SJSA1 (cell line): Measurements from ENCODE around the gene SLU7. TPM values are rescaled to one million over a fixed set of nuclear protein-coding genes. Genes with fewer than 3 reads are reported as not detected.

Source experiments
- DNase-seq, 2 experiments: peaks; one replicate each; pipeline ENCODE4 v3.0.0-alpha.2; 2015 to 2020; ENCODE audit warnings: low spot score in 2 of 2, low read depth in 1 of 2
- H3K27ac ChIP-seq: fragments of 250-450 bp; sonication (Bioruptor Pico); 2 replicates; pipeline ENCODE4 v1.5.1; 2020; ENCODE audit warnings: mild to moderate bottlenecking, moderate library complexity
- H3K27me3 ChIP-seq: fragments of 250-450 bp; sonication (Bioruptor Pico); replicated peaks from 2 replicates; pipeline ENCODE4 v1.5.1; 2020; ENCODE audit warnings: mild to moderate bottlenecking, moderate library complexity
- H3K36me3 ChIP-seq: fragments of 250-450 bp; sonication (Bioruptor Pico); 2 replicates; pipeline ENCODE4 v1.5.1; 2020; ENCODE audit warnings: mild to moderate bottlenecking
- H3K4me1 ChIP-seq: fragments of 250-450 bp; sonication (Bioruptor Pico); replicated peaks from 2 replicates; pipeline ENCODE4 v1.6.1; 2021; ENCODE audit warnings: mild to moderate bottlenecking
- H3K4me3 ChIP-seq: fragments of 250-450 bp; sonication (Bioruptor Pico); 2 replicates; pipeline ENCODE4 v1.5.1; 2020; ENCODE audit warnings: mild to moderate bottlenecking
- H3K9me3 ChIP-seq: fragments of 250-450 bp; sonication (Bioruptor Pico); replicated peaks from 2 replicates; pipeline ENCODE4 v1.5.1; 2020; ENCODE audit warnings: mild to moderate bottlenecking
- total RNA-seq: library from RNA; depleted of rRNA; stranded (reverse); fragments of >200 nt; shearing (Covaris generic); gene quantifications from 2 replicates; pipeline ENCODE4 v1.2.3, GENCODE V29; 2014

SLU7 gene
- total RNA-seq, 1 experiment from 2014 or later: 71.1 TPM

DNA sequence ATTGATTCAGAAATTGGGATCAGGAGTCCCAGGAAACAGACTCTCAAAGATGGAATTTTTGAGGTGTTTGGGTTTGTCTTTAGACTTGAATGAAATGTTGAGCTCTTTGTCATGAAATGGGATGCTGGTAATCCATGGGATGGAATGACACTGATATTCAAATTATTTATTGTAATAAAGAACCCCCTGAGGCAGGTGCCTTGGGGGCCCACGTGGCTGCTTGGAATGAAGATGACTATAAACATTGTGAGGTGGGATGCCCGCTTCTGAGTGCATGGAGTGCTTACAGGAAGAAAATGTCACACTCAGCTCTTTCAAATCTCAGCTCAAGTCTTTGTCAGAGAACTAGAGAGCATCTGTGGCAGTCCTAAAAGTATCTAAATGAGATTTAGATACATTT lies 38.8 kb downstream of the SLU7 start:
- Histone ChIP-seq H3K27ac (no peak overlapping the region), H3K9me3 (no peaks in the 10 kb centered on the region), H3K4me1 (no peaks in the 10 kb centered on the region), H3K27me3 (peaks cover 14% of the 10 kb centered on the region), H3K4me3 (no peak overlapping the region), H3K36me3 (no peaks in the 10 kb centered on the region)
- DNase-seq: no peak

DNA sequence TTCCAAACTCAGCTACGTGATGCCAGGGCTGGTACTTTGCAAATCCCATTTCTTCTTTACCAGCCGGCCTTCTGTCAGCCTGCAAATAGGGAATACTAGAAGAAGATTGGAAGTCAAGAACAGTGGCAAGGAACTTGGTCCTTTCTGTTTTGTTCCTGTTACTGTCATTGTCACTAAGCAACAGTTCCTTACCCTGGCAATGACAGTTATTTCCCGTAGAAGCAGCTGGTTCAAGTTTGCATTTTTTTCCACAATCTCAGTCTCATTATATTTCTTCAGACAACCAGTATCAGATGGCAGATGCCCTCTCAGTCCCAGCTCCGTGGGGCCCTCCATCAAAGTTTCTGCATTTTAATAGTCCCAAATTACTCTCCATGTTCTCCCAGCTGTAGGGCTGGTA lies 39.4 kb downstream of the SLU7 start:
- no peaks in the 10 kb centered on the region for H3K4me1 ChIP-seq
- no peak overlapping the region for H3K27ac ChIP-seq
- H3K4me3 ChIP-seq: no peak overlapping the region
- H3K36me3 ChIP-seq: no peaks in the 10 kb centered on the region
- no peak for DNase-seq
- H3K27me3 ChIP-seq: peaks cover 14% of the 10 kb centered on the region
- H3K9me3 ChIP-seq: no peaks in the 10 kb centered on the region

DNA sequence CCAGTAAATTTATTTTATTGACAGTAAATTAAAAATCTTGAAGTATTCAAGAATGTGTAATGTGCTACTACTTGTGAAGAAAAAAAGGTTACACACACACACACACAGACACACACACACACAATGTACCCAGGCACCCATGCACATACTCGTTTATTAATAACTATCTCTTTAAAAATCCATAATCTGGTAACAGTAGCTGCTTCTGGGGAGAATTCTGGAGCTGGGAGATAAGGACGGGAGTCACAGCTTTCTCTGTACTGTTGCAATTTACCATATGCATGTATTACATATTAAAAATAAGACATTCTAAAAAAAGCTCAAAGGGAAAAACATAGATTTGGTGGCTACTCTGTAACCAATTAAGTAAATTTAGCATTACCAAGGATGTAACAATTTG lies 40.6 kb downstream of the SLU7 start:
- Histone ChIP-seq H3K36me3 (no peaks in the 10 kb centered on the region), H3K27ac (no peak overlapping the region), H3K4me1 (no peaks in the 10 kb centered on the region), H3K27me3 (peaks cover 14% of the 10 kb centered on the region), H3K4me3 (no peak overlapping the region), H3K9me3 (no peaks in the 10 kb centered on the region)
- DNase-seq: no peak

DNA sequence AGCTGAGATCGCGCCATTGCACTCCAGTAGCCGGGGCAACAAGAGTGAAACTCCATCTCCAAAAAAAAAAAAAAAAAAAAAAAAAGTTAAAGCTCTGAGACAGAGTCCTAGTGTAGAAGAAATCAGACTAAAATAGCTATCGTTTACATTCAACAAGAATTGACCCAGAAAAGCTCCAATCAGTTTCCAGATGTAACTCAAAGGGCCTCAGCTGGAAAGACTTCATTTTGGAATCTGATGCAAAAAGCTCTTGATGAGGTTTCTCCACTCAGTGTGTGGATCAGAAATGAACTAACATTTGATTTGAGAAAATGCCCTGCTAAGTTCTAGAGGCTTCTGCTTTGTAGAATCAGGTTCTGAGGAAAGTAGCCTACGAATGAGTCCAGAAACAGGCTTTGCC lies 41.2 kb downstream of the SLU7 start:
- H3K36me3 ChIP-seq: no peaks in the 10 kb centered on the region
- no peak for DNase-seq
- no peak overlapping the region for H3K4me3 ChIP-seq
- H3K27ac ChIP-seq: no peak overlapping the region
- peaks cover 14% of the 10 kb centered on the region for H3K27me3 ChIP-seq
- H3K4me1 ChIP-seq: no peaks in the 10 kb centered on the region
- no peaks in the 10 kb centered on the region for H3K9me3 ChIP-seq

DNA sequence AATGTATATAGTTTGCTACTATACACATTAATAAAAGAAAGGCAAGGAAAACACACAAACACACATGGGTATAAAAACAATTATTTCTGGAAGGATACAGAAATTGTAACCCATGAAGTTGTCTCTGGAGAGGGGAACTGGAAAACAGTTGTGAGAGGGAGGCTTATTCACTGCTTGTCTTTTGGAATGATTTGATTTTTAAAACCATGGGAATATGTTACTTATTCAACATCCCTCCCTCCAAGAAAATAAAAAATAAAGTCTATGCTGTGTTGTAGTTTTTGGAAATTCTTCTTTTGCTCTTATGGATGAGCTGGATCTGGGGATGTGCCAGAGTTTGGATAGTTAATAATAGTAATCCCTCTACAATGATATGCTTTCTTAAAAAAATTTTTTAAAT lies 42.5 kb downstream of the SLU7 start:
- no peak for DNase-seq
- no peaks in the 10 kb centered on the region for H3K36me3 ChIP-seq
- H3K9me3 ChIP-seq: no peaks in the 10 kb centered on the region
- no peaks in the 10 kb centered on the region for H3K4me1 ChIP-seq
- H3K27me3 ChIP-seq: peaks cover 17% of the 10 kb centered on the region
- H3K27ac ChIP-seq: no peak overlapping the region
- no peak overlapping the region for H3K4me3 ChIP-seq

DNA sequence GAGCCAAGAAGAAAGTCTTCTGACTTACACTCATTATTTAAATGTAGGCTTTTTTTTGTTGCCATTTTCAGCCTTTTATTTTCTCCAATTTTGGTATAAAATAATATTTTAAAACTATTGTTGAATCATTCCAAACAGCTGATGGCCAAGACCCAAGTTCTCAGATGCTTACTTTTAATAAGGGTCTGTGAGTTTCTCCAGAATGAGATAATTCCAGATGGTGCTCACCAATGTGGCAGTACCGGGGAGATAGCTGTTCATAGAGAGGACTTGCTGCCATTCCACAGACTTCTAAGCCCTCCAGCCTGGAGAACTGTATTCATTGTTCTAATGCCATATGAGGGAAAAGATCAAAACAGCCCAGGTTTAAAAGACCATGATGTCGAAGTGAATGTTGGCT lies 43.2 kb downstream of the SLU7 start:
- H3K36me3 ChIP-seq: no peaks in the 10 kb centered on the region
- H3K27me3 ChIP-seq: peaks cover 18% of the 10 kb centered on the region
- no peak overlapping the region for H3K4me3 ChIP-seq
- no peaks in the 10 kb centered on the region for H3K9me3 ChIP-seq
- no peak for DNase-seq
- no peak overlapping the region for H3K27ac ChIP-seq
- peaks cover 2% of the 10 kb centered on the region for H3K4me1 ChIP-seq

DNA sequence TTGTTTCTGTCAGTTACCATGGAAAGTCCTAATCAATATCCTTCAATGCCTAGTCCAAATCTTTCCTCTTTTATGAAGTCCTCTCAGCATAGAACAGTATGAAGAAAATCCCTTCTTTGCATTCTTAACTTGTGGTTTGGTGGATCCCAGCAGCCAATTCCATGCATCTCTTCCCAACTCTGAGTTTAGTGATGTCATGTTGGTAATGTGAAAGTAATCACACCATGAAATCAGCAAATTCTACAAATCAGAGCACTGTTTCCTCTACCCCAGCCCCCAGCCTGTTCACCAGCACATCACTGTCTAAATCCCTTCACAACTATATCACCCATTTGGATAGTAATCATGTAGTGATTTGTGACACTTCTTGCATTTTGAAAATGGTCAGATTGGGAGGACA lies 43.7 kb downstream of the SLU7 start:
- Histone ChIP-seq H3K27ac (no peak overlapping the region), H3K27me3 (peaks cover 15% of the 10 kb centered on the region), H3K9me3 (no peaks in the 10 kb centered on the region), H3K36me3 (no peaks in the 10 kb centered on the region), H3K4me1 (peaks cover 5% of the 10 kb centered on the region), H3K4me3 (no peak overlapping the region)
- DNase-seq: no peak

DNA sequence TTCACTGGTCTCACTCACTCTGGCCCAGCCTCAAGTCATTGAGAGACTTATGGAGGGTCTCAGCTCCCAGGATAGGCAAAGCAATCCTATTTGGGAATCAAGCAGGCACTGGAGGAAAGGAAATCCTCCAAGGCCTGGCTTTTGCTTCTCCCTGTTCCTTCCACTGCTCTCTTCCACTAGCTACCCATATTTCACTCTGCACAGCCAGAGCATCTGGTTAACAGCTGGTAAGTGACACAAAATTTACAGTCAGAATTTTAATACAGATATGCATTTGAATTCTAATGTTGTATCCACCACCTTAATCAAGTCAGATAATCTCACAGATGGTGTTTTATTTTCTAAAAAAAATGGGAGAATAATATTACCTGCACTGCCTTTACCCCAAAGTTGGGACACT lies 47.6 kb downstream of the SLU7 start:
- H3K4me1 ChIP-seq: peaks cover 10% of the 10 kb centered on the region
- DNase-seq: no peak
- H3K27me3 ChIP-seq: peaks cover 12% of the 10 kb centered on the region
- no peaks in the 10 kb centered on the region for H3K9me3 ChIP-seq
- no peaks in the 10 kb centered on the region for H3K36me3 ChIP-seq
- no peak overlapping the region for H3K4me3 ChIP-seq
- H3K27ac ChIP-seq: no peak overlapping the region

DNA sequence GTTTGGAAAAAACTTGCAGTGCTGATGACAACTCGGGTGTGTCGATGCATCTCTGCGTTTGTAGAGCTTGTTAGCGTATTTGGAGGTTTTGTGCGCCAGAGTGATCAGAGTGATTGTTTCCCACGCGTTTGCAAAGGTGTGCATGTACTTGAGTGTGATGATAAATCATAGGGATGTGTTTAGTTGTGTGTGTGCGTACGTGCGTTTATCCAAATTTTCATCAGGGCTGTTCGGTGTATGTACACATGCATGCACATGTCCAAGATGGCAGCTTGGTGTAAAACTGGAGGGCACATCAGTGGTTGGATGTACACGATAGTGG lies 48.2 kb downstream of the SLU7 start:
- peaks cover 11% of the 10 kb centered on the region for H3K27me3 ChIP-seq
- peaks cover 10% of the 10 kb centered on the region for H3K4me1 ChIP-seq
- no peak for DNase-seq
- H3K9me3 ChIP-seq: no peaks in the 10 kb centered on the region
- peak overlapping the region; percentile 47 for H3K4me3 ChIP-seq
- no peak overlapping the region for H3K27ac ChIP-seq
- no peaks in the 10 kb centered on the region for H3K36me3 ChIP-seq

DNA sequence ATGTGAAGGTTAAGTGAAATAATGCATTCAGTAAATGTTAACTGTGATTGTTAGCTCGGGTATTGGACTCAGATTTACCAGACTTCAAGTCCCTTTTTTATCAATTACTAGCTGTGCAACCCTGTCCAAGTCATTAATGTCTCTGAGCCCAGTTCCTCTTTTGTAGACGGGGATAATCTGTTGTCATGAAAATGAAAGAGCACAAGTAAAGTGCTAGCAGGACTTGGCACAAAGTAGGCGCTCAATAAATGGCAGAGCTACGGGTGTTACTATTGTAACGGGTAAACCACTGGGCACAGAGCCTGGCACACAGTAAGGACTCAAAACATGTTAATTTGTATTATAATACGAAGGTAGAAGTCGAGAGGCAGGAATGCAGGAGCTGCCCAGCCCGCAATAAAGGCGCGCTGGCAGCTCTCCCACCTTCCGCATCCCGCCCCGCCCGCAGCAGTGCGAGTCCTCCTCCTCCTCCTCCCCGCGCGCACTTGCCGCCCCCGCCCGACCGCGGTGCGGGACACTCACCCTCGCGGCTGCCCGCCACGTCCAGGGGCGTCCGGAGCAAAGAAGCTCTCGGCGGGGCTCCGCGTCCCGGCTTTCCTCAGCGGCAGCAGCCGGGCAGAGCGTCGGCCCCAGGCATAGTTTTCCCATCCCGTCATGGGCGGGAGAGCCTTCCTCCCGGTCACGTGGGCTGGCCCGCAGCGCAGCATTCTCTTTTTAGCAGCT lies 48.7 kb downstream of the SLU7 start, which contains the start of gene C1QTNF2:
Gene C1QTNF2, minus strand, starts transcription at position 637 of the 723 bp plus-strand sequence. CDS start 15,615 bp downstream, outside the sequence.
- no peak within 1 kb of the TSS for H3K27ac ChIP-seq
- H3K27me3 ChIP-seq: peaks cover 5% of the 10 kb centered on the region; the same call in 1 of the 2 replicates
- DNase-seq: peak; percentile 68 to 74
- peaks cover 10% of the 10 kb centered on the region for H3K4me1 ChIP-seq
- H3K9me3 ChIP-seq: no peaks in the 10 kb centered on the region
- H3K36me3 ChIP-seq: no peaks in the 10 kb centered on the region
- peak within 1 kb of the TSS; percentile 47 for H3K4me3 ChIP-seq

DNA sequence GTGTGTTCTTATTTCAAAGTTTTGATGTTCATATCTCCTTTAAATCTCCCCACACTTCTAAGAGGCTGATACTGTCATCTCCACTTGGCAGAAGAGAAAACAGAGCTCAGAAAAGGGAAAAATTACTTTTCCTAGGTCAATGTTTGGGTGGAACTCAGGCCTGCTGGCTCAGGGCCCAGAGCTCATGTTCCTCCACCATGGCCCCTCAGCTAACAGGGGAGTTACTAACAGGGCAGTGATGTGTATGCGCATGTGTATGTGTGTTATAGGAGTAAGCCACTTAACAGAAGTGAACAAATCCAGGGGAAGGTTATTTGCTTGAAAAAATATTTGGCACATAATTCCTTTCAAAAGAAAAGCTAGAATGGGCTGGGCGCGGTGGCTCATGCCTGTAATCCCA lies 51.0 kb downstream of the SLU7 start:
- DNase-seq: no peak
- no peaks in the 10 kb centered on the region for H3K36me3 ChIP-seq
- H3K4me1 ChIP-seq: peaks cover 10% of the 10 kb centered on the region
- no peak overlapping the region for H3K27ac ChIP-seq
- H3K27me3 ChIP-seq: 0 out of 2 replicates have a peak, but pooled peaks cover 4% of the 10 kb centered on the region
- H3K9me3 ChIP-seq: no peaks in the 10 kb centered on the region
- no peak overlapping the region for H3K4me3 ChIP-seq

DNA sequence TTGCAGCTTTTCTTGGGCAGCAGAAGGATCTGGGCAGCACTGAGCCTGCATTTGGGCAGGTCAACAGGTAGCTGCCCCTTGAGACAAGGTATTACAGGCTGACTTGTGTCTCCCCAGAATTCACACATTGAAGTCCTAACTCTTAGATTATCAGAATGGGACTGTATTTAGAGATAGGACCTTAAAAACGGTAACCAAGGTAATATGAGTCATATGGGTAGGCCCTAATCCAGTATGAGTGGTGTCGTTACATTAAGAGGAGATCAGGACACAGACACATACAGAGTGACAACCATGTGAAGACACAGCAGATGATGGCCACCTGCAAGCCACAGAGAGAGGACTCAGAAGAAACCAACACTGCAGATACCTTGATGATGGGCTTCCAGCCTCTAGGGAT lies 51.6 kb downstream of the SLU7 start:
- no peak for DNase-seq
- Histone ChIP-seq H3K4me1 (peaks cover 10% of the 10 kb centered on the region), H3K27me3 (0 out of 2 replicates have a peak, but pooled peaks cover 4% of the 10 kb centered on the region), H3K27ac (no peak overlapping the region), H3K36me3 (no peaks in the 10 kb centered on the region), H3K9me3 (no peaks in the 10 kb centered on the region), H3K4me3 (no peak overlapping the region)

DNA sequence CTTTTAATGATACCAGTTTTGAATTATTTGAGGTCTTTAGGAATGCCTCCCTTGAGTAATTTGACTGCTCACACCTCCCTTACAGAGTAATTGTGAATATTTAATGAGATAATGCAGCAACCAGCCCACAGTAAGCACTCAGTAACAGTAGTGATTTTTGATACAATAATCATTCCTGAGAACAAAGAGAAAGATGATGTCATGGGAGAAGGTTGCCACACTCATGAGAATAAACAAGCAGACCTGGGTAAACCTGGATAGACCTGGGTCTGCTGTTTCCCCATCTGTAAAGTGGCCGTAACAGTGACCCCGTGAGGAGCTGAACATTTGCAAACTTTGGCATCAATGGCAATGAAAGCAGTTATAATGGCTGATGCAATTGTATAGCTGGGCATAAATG lies 52.7 kb downstream of the SLU7 start:
- Histone ChIP-seq H3K4me1 (peaks cover 10% of the 10 kb centered on the region), H3K27me3 (no peaks in the 10 kb centered on the region), H3K27ac (no peak overlapping the region), H3K9me3 (no peaks in the 10 kb centered on the region), H3K36me3 (no peaks in the 10 kb centered on the region), H3K4me3 (no peak overlapping the region)
- DNase-seq: no peak

DNA sequence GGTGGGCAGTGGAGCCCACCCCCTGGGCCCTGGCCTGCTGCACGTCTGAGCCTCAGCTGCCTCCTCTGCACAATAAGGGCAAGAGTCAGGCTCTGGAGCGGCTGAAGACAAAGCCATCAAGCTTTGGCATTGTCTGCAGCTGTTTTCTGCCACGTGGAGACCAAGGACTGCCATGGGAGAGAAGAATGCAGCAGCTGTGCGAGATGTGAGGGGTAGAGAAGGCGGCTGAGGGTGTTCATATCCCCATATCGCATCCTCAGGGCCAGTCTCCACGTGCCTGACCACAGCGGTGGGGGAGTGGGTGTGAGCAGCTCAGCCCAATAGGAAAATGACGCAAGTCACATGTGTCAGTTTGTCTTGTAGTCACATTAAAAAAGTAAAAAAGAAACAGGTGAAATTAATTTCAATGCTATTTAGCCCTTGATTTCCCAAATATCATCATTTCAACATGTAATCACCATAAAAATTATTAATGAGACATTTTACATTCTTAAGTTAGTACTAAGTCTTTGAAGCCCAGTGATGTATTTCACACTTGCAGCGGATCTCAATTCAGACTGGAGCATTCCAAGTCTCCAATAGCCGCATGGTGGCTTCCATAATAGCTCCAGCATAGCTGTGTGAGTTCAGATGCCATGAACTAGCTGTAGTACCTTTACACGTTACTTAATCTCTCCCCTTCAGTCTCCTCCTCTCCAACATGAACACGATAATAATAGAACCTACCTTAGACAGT lies 55.1 kb downstream of the SLU7 start:
- no peaks in the 10 kb centered on the region for H3K9me3 ChIP-seq
- DNase-seq: no peak
- no peaks in the 10 kb centered on the region for H3K27me3 ChIP-seq
- H3K4me1 ChIP-seq: no peaks in the 10 kb centered on the region
- H3K27ac ChIP-seq: no peak overlapping the region
- H3K36me3 ChIP-seq: no peaks in the 10 kb centered on the region
- no peak overlapping the region for H3K4me3 ChIP-seq
